HG03095 (cell line): ENCODE measurements around the gene GCC1.
"Not testable (repeated sequence)": the region's sequence is repeated elsewhere in the genome, so short reads cannot be mapped to it uniquely, and the experiment has no call there.

ENCODE experiments used
- ATAC-seq: cut with Tn5 transposase; IDR thresholded peaks from one replicate; pipeline ENCODE4 v1.9.1; 2021; ENCODE audit warnings: moderate library complexity; ENCODE audit not compliant: unreplicated experiment

The GCC1 gene

DNA sequence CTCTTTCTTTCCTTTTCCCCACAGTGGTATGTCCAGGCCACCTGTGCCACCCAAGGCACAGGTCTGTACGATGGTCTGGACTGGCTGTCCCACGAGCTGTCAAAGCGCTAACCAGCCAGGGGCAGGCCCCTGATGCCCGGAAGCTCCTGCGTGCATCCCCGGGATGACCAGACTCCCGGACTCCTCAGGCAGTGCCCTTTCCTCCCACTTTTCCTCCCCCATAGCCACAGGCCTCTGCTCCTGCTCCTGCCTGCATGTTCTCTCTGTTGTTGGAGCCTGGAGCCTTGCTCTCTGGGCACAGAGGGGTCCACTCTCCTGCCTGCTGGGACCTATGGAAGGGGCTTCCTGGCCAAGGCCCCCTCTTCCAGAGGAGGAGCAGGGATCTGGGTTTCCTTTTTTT lies 5.8 kb upstream of the GCC1 start:
- no peak for ATAC-seq

DNA sequence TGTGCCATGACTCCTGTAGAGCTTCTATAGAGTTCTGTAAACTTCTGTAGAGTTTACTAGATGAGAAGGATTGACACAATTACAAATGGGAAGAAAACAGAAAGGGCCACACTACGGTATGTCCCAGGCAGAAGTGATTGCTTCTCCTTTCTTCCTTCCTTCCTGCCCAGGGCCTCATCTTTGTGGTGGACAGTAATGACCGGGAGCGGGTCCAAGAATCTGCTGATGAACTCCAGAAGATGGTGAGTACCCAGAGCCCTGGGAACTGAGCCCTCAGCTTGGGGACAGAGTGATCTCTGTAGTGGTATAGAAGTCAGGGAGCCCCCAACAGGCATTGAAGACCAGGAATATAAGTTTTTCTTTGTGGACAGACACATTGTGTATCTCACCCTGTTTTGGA lies 4.5 kb upstream of the GCC1 start:
- no peak for ATAC-seq

DNA sequence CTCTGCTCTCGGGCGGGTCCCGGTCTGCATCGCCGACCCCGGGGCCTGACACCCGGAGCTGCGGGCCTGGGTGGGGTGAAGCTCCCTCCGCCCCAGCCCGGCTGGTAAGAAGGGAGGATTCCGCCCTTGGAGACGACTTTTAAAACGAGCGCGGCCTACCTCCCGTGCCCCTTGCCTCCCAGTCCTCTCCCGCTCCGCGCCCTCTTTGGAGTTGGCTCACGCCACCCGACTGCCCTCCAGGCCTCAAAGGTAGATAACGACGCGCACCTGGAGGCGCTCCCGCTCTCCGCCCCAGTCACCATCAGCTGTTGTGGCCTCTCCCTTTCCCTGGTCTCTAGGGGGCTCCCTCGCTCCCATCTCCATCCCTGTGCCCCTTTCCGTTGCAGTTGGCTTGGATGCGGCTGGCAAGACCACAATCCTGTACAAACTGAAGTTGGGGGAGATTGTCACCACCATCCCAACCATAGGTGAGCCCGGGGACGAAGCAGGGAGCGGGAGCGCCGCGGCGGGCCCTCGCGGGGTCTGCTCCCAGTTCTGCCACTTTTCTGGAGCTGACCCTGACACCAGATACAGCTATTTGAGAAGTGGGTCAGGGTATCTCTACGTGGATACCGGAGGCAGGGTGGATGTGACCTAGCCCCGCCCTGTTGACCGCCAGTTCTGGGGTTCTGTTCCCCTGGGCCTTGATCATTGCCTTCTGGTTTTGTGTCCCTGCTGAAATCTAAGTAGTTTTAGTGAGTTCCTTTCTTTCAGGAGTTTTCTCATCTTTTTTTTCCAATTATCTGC lies 3.5 kb upstream of the GCC1 start:
- peak; percentile 11 for ATAC-seq

DNA sequence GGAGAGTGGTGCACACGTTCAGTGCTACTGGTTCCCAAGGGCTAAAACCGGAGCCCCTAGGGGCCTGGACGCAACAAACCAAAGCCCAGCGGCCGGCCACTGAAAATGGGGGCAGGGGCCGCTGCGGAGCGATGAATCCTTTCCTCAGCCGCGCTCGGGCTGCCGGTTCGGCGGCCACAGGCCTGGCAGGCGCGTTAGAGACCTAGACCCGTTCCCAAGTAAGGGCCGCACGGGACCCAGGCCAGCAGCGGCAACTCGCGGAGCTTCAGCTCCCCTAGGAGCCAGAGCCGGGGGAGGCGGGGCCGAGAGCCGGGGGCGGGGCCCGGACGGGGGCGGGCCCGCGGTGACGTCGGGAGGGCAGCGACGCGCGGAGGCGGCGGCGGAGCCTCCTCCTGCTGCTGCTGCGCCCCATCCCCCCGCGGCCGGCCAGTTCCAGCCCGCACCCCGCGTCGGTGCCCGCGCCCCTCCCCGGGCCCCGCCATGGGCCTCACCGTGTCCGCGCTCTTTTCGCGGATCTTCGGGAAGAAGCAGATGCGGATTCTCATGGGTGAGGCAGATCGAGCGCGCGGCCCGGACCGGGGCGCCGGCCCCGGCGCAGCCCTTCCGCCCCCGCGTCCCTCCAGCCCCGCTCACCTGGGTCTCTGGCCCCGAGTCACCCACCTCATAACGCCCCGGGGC lies 2.8 kb upstream of the GCC1 start, which contains the start of gene ARF5:
Gene ARF5, plus strand, starts transcription at position 393 of the 678 bp plus-strand sequence. Its CDS starts 88 bp downstream, at position 481.
- ATAC-seq, result peak; percentile 81

DNA sequence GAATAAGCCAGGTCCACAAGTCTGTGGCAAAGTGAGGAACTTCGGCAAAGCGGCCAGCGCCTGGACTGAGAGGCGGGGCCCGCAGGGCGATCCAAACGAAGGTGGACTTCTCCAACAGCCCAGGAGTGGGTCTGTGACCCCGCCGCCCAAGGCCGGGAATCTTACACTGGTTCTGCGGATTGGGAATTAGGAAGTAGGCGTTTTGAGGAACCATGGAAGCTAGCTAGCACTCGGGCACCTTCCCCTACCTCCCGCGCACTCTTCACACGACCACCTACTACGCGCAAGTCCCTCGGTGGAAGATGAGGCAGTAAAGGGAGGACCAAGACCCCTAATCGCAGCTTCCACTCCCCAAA lies 2.2 kb upstream of the GCC1 start:
- no peak for ATAC-seq

DNA sequence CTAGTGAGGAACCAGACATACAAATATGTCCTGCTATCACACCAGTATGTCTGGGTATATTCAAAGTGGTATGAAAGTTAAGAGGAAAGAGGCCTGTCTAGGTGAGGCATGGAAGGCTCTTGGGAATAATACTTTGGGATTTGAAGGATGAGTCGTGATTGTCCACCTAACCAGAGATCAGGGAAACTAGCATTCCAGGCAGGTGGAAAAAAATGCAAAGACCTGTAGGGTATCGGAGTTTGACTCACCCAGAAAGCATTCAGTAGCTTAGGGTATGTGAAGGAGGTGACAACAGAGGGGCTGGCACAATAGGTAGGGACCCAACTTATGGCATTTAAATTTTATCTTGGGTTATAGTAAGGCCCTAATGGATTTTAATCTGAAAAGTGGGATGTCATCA lies 950 bp upstream of the GCC1 start:
- ATAC-seq, result no peak

DNA sequence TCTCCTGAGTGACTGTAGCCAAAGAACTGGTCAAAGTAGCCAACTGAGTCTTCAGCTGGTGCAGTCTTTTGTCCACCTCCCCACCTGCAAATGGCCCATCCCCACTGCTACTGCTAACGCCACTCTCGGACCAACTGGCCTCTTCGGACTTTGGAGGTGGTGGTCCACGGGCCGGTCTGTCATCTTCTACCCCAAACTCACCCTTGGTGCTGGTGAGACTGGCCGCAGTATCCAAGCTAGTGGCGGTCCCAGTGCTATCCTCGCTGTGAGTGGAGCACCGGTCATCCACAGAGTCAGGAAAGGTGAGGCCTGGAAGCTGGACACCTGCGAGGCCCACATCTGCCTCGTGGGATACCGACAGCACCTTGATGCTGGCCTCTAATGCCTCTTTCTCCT lies 750 bp downstream of the GCC1 start:
- no peak for ATAC-seq

DNA sequence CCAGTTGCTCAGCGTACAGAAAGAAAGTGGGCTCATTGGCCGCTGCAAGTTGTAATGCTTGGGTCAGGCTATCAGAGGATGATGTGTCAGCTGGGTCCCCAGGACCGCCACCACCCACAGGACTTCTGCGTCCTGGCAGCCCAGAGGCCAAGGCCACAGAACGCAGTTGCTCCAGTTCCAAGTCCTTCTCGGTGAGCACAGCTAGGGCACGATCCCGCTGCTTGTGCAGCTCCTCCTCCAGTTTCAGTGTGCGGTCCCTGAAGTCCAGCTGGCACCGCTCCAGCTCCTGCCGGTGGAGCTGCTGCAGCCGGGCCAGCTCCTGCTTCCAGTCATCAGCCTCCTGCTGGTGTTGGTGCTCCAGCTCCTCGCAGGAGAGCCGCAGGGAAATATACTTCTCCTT lies 3.0 kb downstream of the GCC1 start:
- ATAC-seq, result no peak

DNA sequence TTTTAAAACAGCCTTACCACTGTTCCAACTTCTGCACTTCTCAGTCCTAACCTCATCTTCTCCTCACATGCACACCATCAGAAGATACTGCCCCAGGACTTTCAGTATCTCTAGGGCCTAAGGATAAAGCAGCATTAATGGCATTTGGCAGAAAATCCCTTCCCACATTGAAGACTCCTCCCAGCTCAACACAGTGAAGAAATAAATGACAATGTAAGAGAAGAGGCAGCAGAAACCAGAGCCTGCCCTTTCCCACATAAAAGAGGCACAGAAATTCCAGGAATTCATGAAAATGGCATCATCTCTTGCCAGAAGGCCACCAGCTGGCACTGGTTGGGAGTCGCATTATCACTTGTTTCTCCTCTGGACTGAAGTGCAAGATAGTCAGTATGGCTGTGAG lies 3.7 kb downstream of the GCC1 start:
- ATAC-seq, result no peak

DNA sequence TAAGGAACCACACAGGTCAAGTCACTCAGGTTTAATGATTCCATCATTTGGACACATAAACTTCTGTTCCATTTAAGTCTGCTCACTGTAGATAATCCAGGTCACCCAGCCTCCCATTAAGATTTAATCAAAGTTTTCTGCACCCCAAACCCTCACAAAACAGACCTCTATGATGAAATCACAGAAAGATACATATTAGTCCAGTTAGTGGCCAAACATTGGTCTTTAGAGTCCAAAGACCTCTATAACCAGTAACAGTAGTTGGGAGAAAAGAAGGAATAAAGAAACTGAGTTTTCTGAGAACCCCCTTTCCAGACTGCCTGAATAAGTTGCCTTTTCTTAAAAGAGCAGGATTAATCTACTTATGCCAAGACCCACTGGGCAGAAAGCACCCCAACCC lies 4.8 kb downstream of the GCC1 start:
- ATAC-seq, result no peak

DNA sequence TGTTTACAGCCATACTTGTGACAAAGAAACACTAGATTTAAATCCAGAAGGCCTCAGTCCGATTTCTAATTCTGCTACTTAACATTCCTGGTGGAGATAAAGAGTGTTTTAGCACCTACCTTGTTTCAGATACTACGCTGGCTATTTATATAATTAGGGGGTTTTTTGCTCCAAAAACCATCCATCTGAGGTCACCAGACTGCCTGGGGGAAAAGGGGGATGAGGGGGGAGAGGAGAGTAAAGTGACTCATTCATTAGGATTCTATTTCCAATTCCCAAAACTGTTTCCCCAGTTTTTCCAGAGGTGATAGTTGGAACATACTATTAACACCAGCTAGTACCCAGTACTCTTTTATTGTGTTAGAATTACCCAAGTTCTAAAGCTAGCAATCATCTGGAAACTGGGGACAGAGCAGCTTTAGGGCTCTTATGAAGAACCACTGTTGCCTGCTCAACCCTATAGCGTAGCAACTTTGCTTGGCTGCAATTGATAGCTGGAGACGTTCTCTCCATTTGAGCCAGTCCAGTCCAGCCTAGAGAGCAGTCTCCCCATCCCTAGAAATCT lies 6.6 kb downstream of the GCC1 start:
- no peak for ATAC-seq

DNA sequence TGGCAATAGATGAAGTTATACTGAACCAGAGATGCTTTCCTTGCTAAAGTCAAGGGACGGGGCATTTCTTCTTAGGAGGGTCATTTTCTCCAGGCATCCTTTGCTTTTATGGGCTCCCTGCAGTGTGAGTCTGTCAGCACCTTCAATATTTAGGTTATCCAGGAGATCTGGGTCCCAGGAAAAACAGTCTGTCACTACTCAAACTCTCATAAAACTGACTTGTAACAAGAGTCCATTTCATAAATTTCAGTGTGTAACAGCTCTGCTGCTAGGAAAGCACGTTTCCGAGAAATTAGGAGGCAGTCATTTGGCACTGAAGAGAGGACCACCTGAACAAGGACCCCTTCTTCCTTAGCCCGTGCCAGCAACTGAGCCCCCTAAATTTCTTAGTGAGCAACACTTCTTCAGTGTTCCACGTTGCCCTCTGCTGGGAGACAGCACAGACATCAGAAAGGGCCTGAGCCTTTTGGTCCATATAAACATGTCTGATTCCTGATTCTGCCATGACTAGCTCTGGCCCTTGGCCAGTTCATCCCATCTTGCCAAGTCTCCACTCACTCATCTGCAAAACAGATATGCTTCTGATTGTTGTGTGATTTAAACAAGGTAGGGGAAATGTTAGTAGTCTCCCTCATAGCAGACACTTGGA lies 7.2 kb downstream of the GCC1 start:
- ATAC-seq, result no peak

DNA sequence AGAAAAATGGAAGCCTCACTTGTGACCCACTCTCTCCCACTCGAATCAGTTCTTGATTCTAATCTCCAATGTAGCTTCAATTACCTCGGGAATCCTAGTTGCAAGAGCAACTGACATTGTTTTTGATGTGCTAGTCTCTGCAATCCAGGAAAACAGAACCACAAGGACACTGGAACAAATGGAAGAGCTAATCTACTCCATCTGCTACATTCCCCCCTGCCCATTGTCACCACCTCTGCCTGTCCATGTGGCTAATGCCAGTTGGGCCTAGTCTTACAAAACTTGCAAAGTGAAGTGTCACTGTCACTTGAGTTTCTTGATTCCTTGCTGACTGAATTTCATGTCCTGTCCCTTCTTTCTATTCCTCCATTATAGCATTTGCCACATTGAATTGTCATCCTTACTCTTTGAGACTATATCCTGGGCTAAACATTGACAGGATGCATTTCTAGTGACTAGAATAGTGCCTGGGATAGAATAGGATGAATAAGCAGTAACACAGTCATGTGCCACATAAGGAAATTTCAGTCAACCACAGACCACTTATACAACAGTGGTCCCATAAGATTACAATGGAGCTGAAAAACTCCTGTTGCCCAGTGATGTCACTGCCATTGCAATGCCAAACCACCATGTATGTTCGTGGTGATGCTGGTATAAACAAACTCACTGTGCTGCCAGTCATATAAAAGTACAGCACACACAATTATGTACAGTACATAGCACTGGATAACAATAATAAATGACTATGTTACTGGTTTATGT lies 13.5 kb downstream of the GCC1 start:
- ATAC-seq, result no peak

DNA sequence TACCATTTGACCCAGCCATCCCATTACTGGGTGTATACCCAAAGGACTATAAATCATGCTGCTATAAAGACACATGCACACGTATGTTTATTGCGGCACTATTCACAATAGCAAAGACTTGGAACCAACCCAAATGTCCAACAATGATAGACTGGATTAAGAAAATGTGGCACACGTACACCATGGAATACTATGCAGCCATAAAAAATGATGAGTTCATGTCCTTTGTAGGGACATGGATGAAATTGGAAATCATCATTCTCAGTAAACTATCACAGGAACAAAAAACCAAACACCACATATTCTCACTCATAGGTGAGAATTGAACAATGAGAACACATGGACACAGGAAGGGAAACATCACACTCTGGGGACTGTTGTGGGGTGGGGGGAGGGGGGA lies 17.4 kb downstream of the GCC1 start:
- not testable (repeated sequence) for ATAC-seq

DNA sequence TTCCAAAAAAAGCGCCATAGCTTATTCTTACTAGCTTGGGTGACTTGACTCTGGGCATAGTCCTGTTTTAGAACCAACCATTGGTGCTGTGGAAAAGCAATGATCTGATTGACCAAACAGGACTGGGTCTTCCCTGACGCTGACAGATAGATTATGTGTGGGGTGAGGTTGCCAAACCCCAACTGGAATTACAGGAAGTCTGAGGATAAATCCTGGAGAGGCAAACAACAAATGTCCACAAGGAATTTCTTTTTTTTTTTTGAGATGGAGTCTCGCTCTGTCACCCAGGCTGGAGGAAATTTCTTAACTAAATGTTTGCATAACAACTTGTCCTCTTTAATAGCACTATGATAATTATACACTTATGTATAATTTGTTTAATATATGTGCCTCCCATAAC lies 19.2 kb downstream of the GCC1 start:
- ATAC-seq, result no peak

DNA sequence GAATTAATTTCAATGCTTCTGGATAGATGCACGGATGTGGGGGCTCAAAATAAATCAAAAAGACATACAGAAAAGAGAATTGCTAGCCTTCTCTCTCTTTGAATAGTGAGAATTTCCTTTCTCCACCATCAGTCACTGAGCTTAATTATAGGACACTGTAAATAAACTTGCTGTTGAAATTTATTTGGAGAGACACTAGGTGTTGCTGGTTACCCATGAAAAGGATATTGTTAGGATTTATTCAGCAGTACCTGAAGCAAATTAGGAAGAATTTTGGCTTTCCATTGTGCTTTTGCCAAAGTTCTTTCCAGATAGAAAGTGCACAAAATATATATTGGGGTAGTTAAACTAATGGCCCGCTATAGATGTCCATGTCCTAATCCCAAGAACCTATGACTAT lies 27.6 kb downstream of the GCC1 start:
- ATAC-seq, result no peak

DNA sequence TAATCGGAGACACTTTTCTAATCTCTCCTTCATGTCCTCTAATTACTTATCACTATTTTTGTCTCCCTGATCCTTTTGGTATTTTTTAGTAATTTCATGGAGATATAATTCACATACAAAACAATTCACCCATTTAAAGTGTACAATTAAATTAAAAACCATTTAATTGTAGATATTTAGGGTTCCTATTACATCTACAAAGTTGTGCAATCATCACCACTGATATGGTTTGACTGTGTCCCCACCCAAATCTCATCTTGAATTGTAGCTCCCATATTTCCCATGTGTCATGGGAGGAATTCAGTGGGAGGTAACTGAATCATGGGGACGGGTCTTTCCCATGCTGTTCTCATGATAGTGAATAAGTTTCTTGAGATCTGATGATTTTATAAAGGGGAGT lies 29.0 kb downstream of the GCC1 start:
- ATAC-seq, result no peak

DNA sequence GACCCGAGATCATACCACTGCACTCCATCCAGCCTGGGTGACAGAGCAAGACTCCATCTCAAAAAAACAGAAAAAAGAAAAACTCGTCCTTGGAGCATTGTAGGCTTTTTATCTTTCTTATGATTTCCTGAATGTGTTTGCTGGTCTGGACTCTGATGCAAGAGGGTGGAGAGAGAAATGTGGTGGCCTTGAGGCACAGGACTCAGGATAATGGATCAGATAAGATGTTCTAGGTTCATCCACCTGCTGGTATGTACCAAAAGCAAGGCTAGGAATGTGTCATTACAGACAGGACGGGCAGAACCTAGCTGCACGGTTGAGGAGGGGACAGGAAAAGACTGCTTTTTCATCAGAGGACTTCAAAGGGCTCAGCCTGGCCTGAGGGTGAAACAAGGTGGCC lies 33.5 kb downstream of the GCC1 start:
- no peak for ATAC-seq

DNA sequence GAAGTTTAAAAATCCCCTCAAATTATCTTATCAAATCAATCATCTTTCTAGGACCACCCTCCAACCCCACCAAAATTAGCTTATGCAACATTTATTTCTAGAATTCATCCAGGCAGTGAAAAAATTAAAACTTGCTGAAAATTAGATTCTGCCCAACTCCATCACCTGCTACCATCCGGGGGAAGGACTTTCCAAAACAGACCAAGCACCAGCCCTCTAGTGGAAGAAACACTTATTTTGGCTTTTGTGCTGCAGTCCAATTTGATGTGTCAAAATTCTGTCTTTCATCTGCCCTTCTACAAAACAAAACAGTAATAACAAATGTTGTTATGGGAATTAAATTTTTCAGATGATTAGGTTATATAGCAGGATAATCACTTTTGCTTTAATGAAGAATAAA lies 35.1 kb downstream of the GCC1 start:
- no peak for ATAC-seq

DNA sequence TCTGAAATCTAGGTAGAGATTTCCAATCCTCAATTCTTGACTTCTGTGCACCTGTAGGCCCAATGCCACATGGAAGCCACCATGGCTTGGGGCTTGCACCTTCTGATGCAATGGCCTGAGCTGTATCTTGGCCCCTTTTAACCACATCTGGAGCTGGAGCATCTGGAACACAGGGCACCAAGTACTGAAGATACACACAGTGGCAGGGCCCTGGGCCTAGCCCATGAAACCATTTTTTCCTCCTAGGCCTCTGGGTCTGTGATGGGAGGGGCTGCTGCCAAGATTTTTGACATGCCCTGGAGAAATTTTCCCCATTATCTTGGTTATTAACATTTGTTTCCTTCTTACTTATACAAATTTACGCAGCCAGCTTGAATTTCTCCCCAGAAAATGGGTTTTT lies 39.1 kb downstream of the GCC1 start:
- ATAC-seq, result no peak

DNA sequence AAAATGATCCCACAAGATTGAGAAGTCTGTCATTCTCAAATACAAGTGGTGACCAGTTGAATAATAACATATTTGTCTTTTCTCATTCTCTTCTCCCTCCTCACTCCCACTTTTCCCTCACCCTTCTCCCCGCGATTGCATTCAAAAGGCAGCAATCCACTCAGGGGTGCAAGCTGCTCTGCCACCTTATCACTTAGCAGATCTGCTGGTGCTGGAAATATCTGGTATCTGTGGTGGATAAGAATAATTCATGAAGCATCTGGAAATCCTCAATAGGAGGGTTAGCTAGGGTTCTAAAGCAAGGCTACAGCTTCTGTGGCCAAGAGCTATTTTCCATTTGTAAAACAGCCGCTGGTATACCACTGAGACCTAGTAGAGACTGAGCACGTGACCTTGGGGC lies 43.8 kb downstream of the GCC1 start:
- ATAC-seq, result no peak
